Measurements from ENCODE around the gene OSGIN1. TPM values are rescaled to one million over a fixed set of nuclear protein-coding genes. Genes with fewer than 3 reads are reported as not detected.
A peak's percentile ranks its signal among the peaks of the same experiment; 100 is the strongest.

OSGIN1 gene
- total and polyA plus RNA-seq, 2 donors from 2014 or later = 6.3 to 14.5 TPM

DNA sequence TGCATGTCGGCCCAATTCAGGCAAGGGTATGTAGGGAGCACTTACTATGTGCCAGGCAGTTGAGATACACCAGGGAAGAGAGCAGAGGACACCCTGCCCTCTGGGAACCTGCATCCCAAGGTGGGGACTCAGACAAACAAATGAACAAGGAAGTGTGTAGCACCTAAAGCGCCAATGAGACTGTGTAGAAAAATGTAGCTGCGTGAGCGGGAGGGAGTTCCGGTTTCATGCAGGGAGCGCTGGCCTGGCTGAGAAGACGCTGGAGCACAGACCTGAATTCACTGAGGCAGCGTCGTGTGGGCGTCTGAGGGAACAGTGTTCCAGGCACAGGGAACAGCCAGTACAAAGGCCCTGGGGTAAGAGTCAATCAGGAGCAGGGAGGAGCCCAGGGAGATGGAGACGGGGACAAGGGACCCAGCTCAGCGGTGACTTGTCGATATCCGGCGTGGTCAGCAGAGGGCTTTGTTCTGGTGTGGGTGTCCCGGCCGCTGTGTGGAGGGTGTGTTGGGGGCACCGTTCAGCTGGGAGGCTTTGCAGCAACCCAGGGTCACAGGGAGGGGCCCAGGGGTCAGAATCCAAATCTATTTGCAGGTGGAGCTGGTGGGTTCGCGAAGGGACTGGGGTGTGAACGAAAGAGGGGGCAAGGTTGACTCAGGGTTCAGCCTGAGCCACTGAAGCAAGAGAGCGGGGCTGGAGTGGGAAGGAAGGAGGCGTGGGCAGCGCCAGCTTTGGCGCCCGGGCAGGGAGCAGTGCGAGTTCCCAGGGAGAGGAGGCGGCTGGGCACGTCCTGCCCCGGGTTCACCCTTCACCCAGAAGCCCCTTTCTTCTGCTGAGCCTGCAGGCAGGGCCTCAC, 17.8 kb upstream of the OSGIN1 start:
- H3K4me3 ChIP-seq (ENCODE audit: low read length in 3 of 3) = no peak overlapping the region
- no peak overlapping the region for H3K9ac ChIP-seq (ENCODE audit: low read length in 3 of 3)
- TF ChIP-seq, protein P1, sequence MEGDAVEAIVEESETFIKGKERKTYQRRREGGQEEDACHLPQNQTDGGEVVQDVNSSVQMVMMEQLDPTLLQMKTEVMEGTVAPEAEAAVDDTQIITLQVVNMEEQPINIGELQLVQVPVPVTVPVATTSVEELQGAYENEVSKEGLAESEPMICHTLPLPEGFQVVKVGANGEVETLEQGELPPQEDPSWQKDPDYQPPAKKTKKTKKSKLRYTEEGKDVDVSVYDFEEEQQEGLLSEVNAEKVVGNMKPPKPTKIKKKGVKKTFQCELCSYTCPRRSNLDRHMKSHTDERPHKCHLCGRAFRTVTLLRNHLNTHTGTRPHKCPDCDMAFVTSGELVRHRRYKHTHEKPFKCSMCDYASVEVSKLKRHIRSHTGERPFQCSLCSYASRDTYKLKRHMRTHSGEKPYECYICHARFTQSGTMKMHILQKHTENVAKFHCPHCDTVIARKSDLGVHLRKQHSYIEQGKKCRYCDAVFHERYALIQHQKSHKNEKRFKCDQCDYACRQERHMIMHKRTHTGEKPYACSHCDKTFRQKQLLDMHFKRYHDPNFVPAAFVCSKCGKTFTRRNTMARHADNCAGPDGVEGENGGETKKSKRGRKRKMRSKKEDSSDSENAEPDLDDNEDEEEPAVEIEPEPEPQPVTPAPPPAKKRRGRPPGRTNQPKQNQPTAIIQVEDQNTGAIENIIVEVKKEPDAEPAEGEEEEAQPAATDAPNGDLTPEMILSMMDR (IDR thresholded peaks at IDR 0.05; ENCODE audit: borderline replicate concordance, extremely low read depth, insufficient read depth) = no peak
- no peaks in the 10 kb centered on the region for H3K4me1 ChIP-seq (ENCODE audit: control insufficient read depth in 2 of 3, insufficient read depth in 2 of 3, low read depth in 1 of 3, low read length in 3 of 3)
- intact Hi-C loops (cut with DNase I) = no loop called here
- H3K27ac ChIP-seq (ENCODE audit: low read depth in 2 of 2, low read length in 2 of 2) = no peak overlapping the region
- no peaks in the 10 kb centered on the region for H3K27me3 ChIP-seq (ENCODE audit: control insufficient read depth, insufficient read depth, low read length)
- DNase-seq (no peak), FAIRE-seq (no peak)
- H3K36me3 ChIP-seq (ENCODE audit: control insufficient read depth in 2 of 3, insufficient read depth in 3 of 3, low read length in 3 of 3) = no peaks in the 10 kb centered on the region
- no peaks in the 10 kb centered on the region for H3K9me3 ChIP-seq (ENCODE audit: control insufficient read depth in 2 of 3, insufficient read depth in 1 of 3, low read length in 3 of 3)

DNA sequence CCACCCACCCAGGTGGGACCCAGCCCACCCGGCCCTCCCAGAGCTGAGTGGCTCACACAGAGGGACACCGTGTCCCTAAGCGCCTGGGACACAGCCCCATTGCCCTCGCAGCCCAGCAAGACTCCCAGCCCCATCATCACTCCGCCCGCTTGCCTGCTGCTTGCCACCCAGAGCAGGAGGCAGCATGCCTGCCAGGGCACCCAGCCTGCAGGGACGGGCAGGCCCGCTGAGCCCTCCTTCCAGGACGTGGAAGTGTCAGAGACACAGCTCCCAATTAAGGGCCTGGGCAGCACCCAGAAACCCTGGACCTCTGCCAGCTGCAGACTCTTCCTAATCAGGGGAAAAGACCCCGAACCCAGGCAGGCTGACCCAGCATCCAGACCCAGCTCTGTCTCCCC, 17.2 kb upstream of the OSGIN1 start:
- Histone ChIP-seq H3K4me3 (ENCODE audit: low read length in 3 of 3) (no peak overlapping the region), H3K36me3 (ENCODE audit: control insufficient read depth in 2 of 3, insufficient read depth in 3 of 3, low read length in 3 of 3) (no peaks in the 10 kb centered on the region), H3K9me3 (ENCODE audit: control insufficient read depth in 2 of 3, insufficient read depth in 1 of 3, low read length in 3 of 3) (no peaks in the 10 kb centered on the region), H3K27ac (ENCODE audit: low read depth in 2 of 2, low read length in 2 of 2) (no peak overlapping the region), H3K9ac (ENCODE audit: low read length in 3 of 3) (no peak overlapping the region), H3K4me1 (ENCODE audit: control insufficient read depth in 2 of 3, insufficient read depth in 2 of 3, low read depth in 1 of 3, low read length in 3 of 3) (no peaks in the 10 kb centered on the region), H3K27me3 (ENCODE audit: control insufficient read depth, insufficient read depth, low read length) (no peaks in the 10 kb centered on the region)
- intact Hi-C loops (cut with DNase I) = no loop called here
- TF ChIP-seq, protein P1 (IDR thresholded peaks at IDR 0.05; ENCODE audit: borderline replicate concordance, extremely low read depth, insufficient read depth) = no peak
- peak in 1 of 5 donors; percentile 60 for DNase-seq
- no peak for FAIRE-seq

- peak in 1 of 5 donors; percentile 23 for DNase-seq
- no peak overlapping the region for H3K9ac ChIP-seq (ENCODE audit: low read length in 3 of 3)
- H3K4me3 ChIP-seq (ENCODE audit: low read length in 3 of 3) = no peak overlapping the region
- FAIRE-seq = no peak
- H3K27me3 ChIP-seq (ENCODE audit: control insufficient read depth, insufficient read depth, low read length) = no peaks in the 10 kb centered on the region
- TF ChIP-seq, protein P1 (IDR thresholded peaks at IDR 0.05; ENCODE audit: borderline replicate concordance, extremely low read depth, insufficient read depth) = no peak
- no peaks in the 10 kb centered on the region for H3K9me3 ChIP-seq (ENCODE audit: control insufficient read depth in 2 of 3, insufficient read depth in 1 of 3, low read length in 3 of 3)
- intact Hi-C loops (cut with DNase I) = no loop called here
- no peaks in the 10 kb centered on the region for H3K36me3 ChIP-seq (ENCODE audit: control insufficient read depth in 2 of 3, insufficient read depth in 3 of 3, low read length in 3 of 3)
- no peak overlapping the region for H3K27ac ChIP-seq (ENCODE audit: low read depth in 2 of 2, low read length in 2 of 2)
- no peaks in the 10 kb centered on the region for H3K4me1 ChIP-seq (ENCODE audit: control insufficient read depth in 2 of 3, insufficient read depth in 2 of 3, low read depth in 1 of 3, low read length in 3 of 3)
Observed at GRCh38 chr16:83936581-83937165, 16.4 kb upstream of the OSGIN1 start.

Data from kidney (tissue), 14 donors.